ENCODE data around the gene JDP2.

JDP2 gene

GRCh38 chr14:75399321-75399720, 28.5 kb upstream of the JDP2 start:
- H3K4me2 ChIP-seq (ENCODE audit: low read length): no peak overlapping the region
- H3K9me2 ChIP-seq (ENCODE audit: low read depth, low read length): no peaks in the 10 kb centered on the region
- no peak overlapping the region for H3K27ac ChIP-seq (ENCODE audit: low read depth, low read length, poor library complexity, severe bottlenecking)
- H3K36me3 ChIP-seq (ENCODE audit: insufficient read depth, low read length): no peaks in the 10 kb centered on the region; the same call in 1 of the 2 replicates
- no peaks in the 10 kb centered on the region for H3F3A ChIP-seq (ENCODE audit: insufficient read depth, low read length)
- no peak for TF ChIP-seq CTCF (IDR thresholded peaks at IDR 0.05; ENCODE audit: low read length)
- no peak for TF ChIP-seq EZH2 (IDR thresholded peaks at IDR 0.05; ENCODE audit: borderline replicate concordance, low read length)
- no peaks in the 10 kb centered on the region for H3K4me1 ChIP-seq (ENCODE audit: insufficient read depth, low read length, severe bottlenecking)
- peaks cover 11% of the 10 kb centered on the region; the same call in 1 of the 2 replicates for H3K27me3 ChIP-seq (ENCODE audit: insufficient read depth, low read length)
- H3K9me3 ChIP-seq (ENCODE audit: low read length): no peaks in the 10 kb centered on the region
- H3K79me2 ChIP-seq (ENCODE audit: insufficient read depth, low read length): no peaks in the 10 kb centered on the region
- H2AFZ ChIP-seq (ENCODE audit: low read length): no peak overlapping the region
- no peak overlapping the region for H3K9ac ChIP-seq (ENCODE audit: low read length)
- H3K4me3 ChIP-seq (ENCODE audit: low read depth, low read length, poor library complexity, severe bottlenecking): no peak overlapping the region
- no peaks in the 10 kb centered on the region for H4K20me1 ChIP-seq (ENCODE audit: insufficient read depth, low read length)

GRCh38 chr14:75399843-75400775, 27.7 kb upstream of the JDP2 start:
- H3F3A ChIP-seq (ENCODE audit: insufficient read depth, low read length): no peaks in the 10 kb centered on the region
- no peak for TF ChIP-seq CTCF (IDR thresholded peaks at IDR 0.05; ENCODE audit: low read length)
- TF ChIP-seq EZH2 (IDR thresholded peaks at IDR 0.05; ENCODE audit: borderline replicate concordance, low read length): no peak
- no peak overlapping the region for H3K4me3 ChIP-seq (ENCODE audit: low read depth, low read length, poor library complexity, severe bottlenecking)
- no peaks in the 10 kb centered on the region for H3K79me2 ChIP-seq (ENCODE audit: insufficient read depth, low read length)
- no peaks in the 10 kb centered on the region for H3K9me2 ChIP-seq (ENCODE audit: low read depth, low read length)
- H4K20me1 ChIP-seq (ENCODE audit: insufficient read depth, low read length): no peaks in the 10 kb centered on the region
- H3K4me2 ChIP-seq (ENCODE audit: low read length): no peak overlapping the region
- no peaks in the 10 kb centered on the region for H3K9me3 ChIP-seq (ENCODE audit: low read length)
- no peak overlapping the region for H3K27ac ChIP-seq (ENCODE audit: low read depth, low read length, poor library complexity, severe bottlenecking)
- no peak overlapping the region for H3K9ac ChIP-seq (ENCODE audit: low read length)
- H3K36me3 ChIP-seq (ENCODE audit: insufficient read depth, low read length): no peaks in the 10 kb centered on the region; the same call in 1 of the 2 replicates
- peaks cover 11% of the 10 kb centered on the region; the same call in 1 of the 2 replicates for H3K27me3 ChIP-seq (ENCODE audit: insufficient read depth, low read length)
- H2AFZ ChIP-seq (ENCODE audit: low read length): no peak overlapping the region
- no peaks in the 10 kb centered on the region for H3K4me1 ChIP-seq (ENCODE audit: insufficient read depth, low read length, severe bottlenecking)

- Histone ChIP-seq H3F3A (ENCODE audit: insufficient read depth, low read length) (no peaks in the 10 kb centered on the region), H3K9me3 (ENCODE audit: low read length) (no peaks in the 10 kb centered on the region), H3K79me2 (ENCODE audit: insufficient read depth, low read length) (no peaks in the 10 kb centered on the region), H3K4me2 (ENCODE audit: low read length) (no peak overlapping the region), H3K4me3 (ENCODE audit: low read depth, low read length, poor library complexity, severe bottlenecking) (no peak overlapping the region), H3K36me3 (ENCODE audit: insufficient read depth, low read length) (no peaks in the 10 kb centered on the region; the same call in 1 of the 2 replicates), H3K27ac (ENCODE audit: low read depth, low read length, poor library complexity, severe bottlenecking) (no peak overlapping the region), H3K9me2 (ENCODE audit: low read depth, low read length) (no peaks in the 10 kb centered on the region), H3K4me1 (ENCODE audit: insufficient read depth, low read length, severe bottlenecking) (no peaks in the 10 kb centered on the region), H3K27me3 (ENCODE audit: insufficient read depth, low read length) (peaks cover 11% of the 10 kb centered on the region; the same call in 1 of the 2 replicates), H2AFZ (ENCODE audit: low read length) (no peak overlapping the region), H4K20me1 (ENCODE audit: insufficient read depth, low read length) (no peaks in the 10 kb centered on the region), H3K9ac (ENCODE audit: low read length) (no peak overlapping the region)
- TF ChIP-seq CTCF (IDR thresholded peaks at IDR 0.05; ENCODE audit: low read length) (no peak), EZH2 (IDR thresholded peaks at IDR 0.05; ENCODE audit: borderline replicate concordance, low read length) (no peak)
Measured at GRCh38 chr14:75401361-75401760, 26.5 kb upstream of the JDP2 start.

All from OCI-LY1 (cell line).